OCI-LY3 (cell line): ENCODE data around the gene CALR.

Experiments used
- H2AFZ ChIP-seq: fragments of 200-600, 300-600 bp; shearing (Covaris generic); 2 replicates; pipeline ENCODE4 v1.6.0; 2014; ENCODE audit warnings: antibody characterized with exemption, low read depth, low read length
- H3K27ac ChIP-seq: fragments of 200-600, 300-600 bp; sonication (generic); 2 replicates; pipeline ENCODE4 v1.5.1; 2014; ENCODE audit warnings: mild to moderate bottlenecking, low read length, moderate library complexity, mixed read lengths
- H3K27me3 ChIP-seq: fragments of 200-600, 300-600 bp; sonication (generic); 2 replicates; pipeline ENCODE4 v1.6.1; 2014; ENCODE audit warnings: low read depth, low read length, mixed read lengths
- H3K36me3 ChIP-seq: fragments of 200-600, 300-600 bp; sonication (generic); replicated peaks from 2 replicates; pipeline ENCODE3; 2014; ENCODE audit warnings: low read depth, low read length, mixed read lengths
- H3K4me1 ChIP-seq: fragments of 300-600, 200-600 bp; sonication (generic); 2 replicates; pipeline ENCODE4 v1.6.1; 2014; ENCODE audit warnings: low read length, mixed read lengths
- H3K4me2 ChIP-seq: fragments of 200-600, 300-600 bp; sonication (generic); 2 replicates; pipeline ENCODE4 v1.6.1; 2014; ENCODE audit warnings: low read length, mixed read lengths
- H3K4me3 ChIP-seq: fragments of 300-600, 200-600 bp; sonication (generic); 2 replicates; pipeline ENCODE4 v1.5.1; 2014; ENCODE audit warnings: antibody characterized with exemption, mild to moderate bottlenecking, low read length, moderate library complexity
- H3K79me2 ChIP-seq: fragments of 300-600, 200-600 bp; shearing (Covaris generic); 2 replicates; pipeline ENCODE4 v1.6.1; 2014; ENCODE audit warnings: mild to moderate bottlenecking, low read length, mixed read lengths
- H3K9ac ChIP-seq: fragments of 300-600, 200-600 bp; shearing (Covaris generic); 2 replicates; pipeline ENCODE4 v1.6.0; 2014; ENCODE audit warnings: mild to moderate bottlenecking, low read length, moderate library complexity
- H3K9me3 ChIP-seq: fragments of 200-600, 300-600 bp; shearing (Covaris generic); 2 replicates; pipeline ENCODE4 v1.6.1; 2014; ENCODE audit warnings: low read length, mixed read lengths; ENCODE audit not compliant: insufficient read depth
- H4K20me1 ChIP-seq: fragments of 200-600, 300-600 bp; sonication (generic); 2 replicates; pipeline ENCODE4 v1.6.1; 2016; ENCODE audit warnings: low read length, mixed read lengths; ENCODE audit not compliant: insufficient read depth
- EZH2phosphoT487 ChIP-seq: fragments of 200-600 bp; shearing (Covaris generic); IDR thresholded peaks from 2 replicates; pipeline ENCODE4 v1.6.1; 2018; ENCODE audit warnings: antibody characterized with exemption, mixed run types, low read depth
- TF ChIP-seq, protein P1 (sequence below): fragments of 200-600, 300-600 bp; sonication (generic); IDR thresholded peaks from 2 replicates; pipeline ENCODE4 v1.5.1; 2014; ENCODE audit warnings: antibody characterized with exemption, low read length, low read depth

CALR gene

GRCh38 chr19:12918253-12918652 is 20.2 kb upstream of the CALR start:
- H3K4me2 ChIP-seq: no peak overlapping the region

DNA sequence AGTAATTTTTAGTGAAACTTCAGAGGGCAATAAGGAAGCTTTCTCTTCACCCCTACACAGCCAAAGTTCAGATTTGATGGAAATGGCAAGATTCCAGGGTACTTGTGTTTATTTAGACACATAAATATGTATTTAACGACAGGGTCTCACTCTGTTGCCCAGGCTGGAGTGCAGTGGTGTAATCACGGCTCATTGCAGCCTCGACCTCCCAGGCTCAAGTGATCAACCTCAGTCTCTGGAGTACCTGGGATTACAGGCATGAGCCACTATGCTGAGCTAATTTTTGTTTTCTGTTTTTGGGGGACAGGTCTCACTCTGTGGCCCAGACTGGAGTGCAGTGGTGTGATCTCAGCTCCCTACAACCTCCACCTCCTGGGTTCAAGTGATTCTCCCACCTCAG is 17.4 kb upstream of the CALR start:
- H3K27me3 ChIP-seq: no peaks in the 10 kb centered on the region
- H3K4me1 ChIP-seq: peaks cover 9% of the 10 kb centered on the region
- H3K4me2 ChIP-seq: no peak overlapping the region
- H4K20me1 ChIP-seq: no peaks in the 10 kb centered on the region
- H3K4me3 ChIP-seq: no peak overlapping the region
- H2AFZ ChIP-seq: no peak overlapping the region
- TF ChIP-seq, protein P1, sequence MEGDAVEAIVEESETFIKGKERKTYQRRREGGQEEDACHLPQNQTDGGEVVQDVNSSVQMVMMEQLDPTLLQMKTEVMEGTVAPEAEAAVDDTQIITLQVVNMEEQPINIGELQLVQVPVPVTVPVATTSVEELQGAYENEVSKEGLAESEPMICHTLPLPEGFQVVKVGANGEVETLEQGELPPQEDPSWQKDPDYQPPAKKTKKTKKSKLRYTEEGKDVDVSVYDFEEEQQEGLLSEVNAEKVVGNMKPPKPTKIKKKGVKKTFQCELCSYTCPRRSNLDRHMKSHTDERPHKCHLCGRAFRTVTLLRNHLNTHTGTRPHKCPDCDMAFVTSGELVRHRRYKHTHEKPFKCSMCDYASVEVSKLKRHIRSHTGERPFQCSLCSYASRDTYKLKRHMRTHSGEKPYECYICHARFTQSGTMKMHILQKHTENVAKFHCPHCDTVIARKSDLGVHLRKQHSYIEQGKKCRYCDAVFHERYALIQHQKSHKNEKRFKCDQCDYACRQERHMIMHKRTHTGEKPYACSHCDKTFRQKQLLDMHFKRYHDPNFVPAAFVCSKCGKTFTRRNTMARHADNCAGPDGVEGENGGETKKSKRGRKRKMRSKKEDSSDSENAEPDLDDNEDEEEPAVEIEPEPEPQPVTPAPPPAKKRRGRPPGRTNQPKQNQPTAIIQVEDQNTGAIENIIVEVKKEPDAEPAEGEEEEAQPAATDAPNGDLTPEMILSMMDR: no peak
- no peak for TF ChIP-seq EZH2phosphoT487
- no peak overlapping the region for H3K9ac ChIP-seq
- H3K79me2 ChIP-seq: no peaks in the 10 kb centered on the region
- H3K36me3 ChIP-seq: peaks cover 31% of the 10 kb centered on the region
- H3K27ac ChIP-seq: no peak overlapping the region
- no peaks in the 10 kb centered on the region for H3K9me3 ChIP-seq

More at GRCh38 chr19:12918253-12918652, 20.2 kb upstream of the CALR start:
- Histone ChIP-seq H3K9me3 (no peaks in the 10 kb centered on the region), H3K27ac (no peak overlapping the region), H3K4me1 (peaks cover 14% of the 10 kb centered on the region), H4K20me1 (no peaks in the 10 kb centered on the region), H2AFZ (no peak overlapping the region), H3K9ac (no peak overlapping the region), H3K4me3 (no peak overlapping the region), H3K27me3 (no peaks in the 10 kb centered on the region), H3K79me2 (no peaks in the 10 kb centered on the region), H3K36me3 (peaks cover 14% of the 10 kb centered on the region)
- no peak for TF ChIP-seq EZH2phosphoT487
- TF ChIP-seq, protein P1: no peak

- Histone ChIP-seq H3K27me3 (no peaks in the 10 kb centered on the region), H2AFZ (no peak overlapping the region), H3K9me3 (no peaks in the 10 kb centered on the region), H3K27ac (no peak overlapping the region), H3K4me1 (peaks cover 9% of the 10 kb centered on the region), H3K4me2 (no peak overlapping the region), H4K20me1 (no peaks in the 10 kb centered on the region), H3K79me2 (0 out of 2 replicates have a peak, but pooled peaks cover 3% of the 10 kb centered on the region), H3K4me3 (no peak overlapping the region), H3K36me3 (peaks cover 41% of the 10 kb centered on the region), H3K9ac (no peak overlapping the region)
- no peak for TF ChIP-seq EZH2phosphoT487
- TF ChIP-seq, protein P1: no peak
Observed at GRCh38 chr19:12922959-12923358, 15.4 kb upstream of the CALR start.

GRCh38 chr19:12924621-12925310 is 13.6 kb upstream of the CALR start:
- Histone ChIP-seq H3K9me3 (no peaks in the 10 kb centered on the region), H3K27ac (no peak overlapping the region), H3K4me1 (no peaks in the 10 kb centered on the region), H3K4me2 (no peak overlapping the region), H3K4me3 (no peak overlapping the region), H4K20me1 (no peaks in the 10 kb centered on the region), H2AFZ (no peak overlapping the region), H3K27me3 (no peaks in the 10 kb centered on the region), H3K36me3 (peaks cover 57% of the 10 kb centered on the region), H3K79me2 (peaks cover 9% of the 10 kb centered on the region), H3K9ac (no peak overlapping the region)
- no peak for TF ChIP-seq EZH2phosphoT487
- TF ChIP-seq, protein P1: no peak
